ENCODE measurements around the gene TMCC1. TPM values are rescaled to one million over a fixed set of nuclear protein-coding genes. Genes with fewer than 3 reads are reported as not detected.
A peak's percentile ranks its signal among the peaks of the same experiment; 100 is the strongest.

TMCC1 gene
- total and polyA plus RNA-seq, 7 donors, result 10.3 to 35.2 (median 27.6) TPM

DNA sequence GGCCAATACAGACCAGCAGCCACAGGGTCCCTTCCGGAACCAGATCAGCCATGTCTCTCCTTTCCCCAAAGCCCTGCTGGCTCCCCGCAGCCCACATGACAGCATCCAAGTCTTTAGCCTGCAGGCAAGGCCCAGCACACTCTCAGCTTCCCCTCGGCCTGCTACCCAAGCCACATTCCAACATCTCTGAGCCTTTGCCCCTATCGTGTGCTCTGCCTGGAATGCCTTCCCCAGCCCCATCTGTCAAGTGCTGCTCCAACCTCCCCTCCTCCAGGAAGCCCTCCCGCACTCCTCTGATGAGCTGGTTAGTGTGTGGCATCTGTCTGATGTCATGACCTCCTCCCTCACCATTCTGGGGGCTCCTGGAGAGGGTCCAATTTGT, 295.5 kb downstream of the TMCC1 start:
- H3K36me3 ChIP-seq, result no peaks in the 10 kb centered on the region
- TF ChIP-seq POLR2AphosphoS5 (IDR thresholded peaks at IDR 0.05), result no peak
- TF ChIP-seq, protein P1, sequence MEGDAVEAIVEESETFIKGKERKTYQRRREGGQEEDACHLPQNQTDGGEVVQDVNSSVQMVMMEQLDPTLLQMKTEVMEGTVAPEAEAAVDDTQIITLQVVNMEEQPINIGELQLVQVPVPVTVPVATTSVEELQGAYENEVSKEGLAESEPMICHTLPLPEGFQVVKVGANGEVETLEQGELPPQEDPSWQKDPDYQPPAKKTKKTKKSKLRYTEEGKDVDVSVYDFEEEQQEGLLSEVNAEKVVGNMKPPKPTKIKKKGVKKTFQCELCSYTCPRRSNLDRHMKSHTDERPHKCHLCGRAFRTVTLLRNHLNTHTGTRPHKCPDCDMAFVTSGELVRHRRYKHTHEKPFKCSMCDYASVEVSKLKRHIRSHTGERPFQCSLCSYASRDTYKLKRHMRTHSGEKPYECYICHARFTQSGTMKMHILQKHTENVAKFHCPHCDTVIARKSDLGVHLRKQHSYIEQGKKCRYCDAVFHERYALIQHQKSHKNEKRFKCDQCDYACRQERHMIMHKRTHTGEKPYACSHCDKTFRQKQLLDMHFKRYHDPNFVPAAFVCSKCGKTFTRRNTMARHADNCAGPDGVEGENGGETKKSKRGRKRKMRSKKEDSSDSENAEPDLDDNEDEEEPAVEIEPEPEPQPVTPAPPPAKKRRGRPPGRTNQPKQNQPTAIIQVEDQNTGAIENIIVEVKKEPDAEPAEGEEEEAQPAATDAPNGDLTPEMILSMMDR (IDR thresholded peaks at IDR 0.05), result no peak
- WGBS, 2 donors, result 69 to 77% methylated on average over 5 of the region's 5 CpGs
- intact Hi-C loops (cut with DNase I), result loop anchor here (5.0 kb wide), 1 partner anchor 36 kb away; no protein-coding TSS in a partner anchor
- H3K4me3 ChIP-seq, result no peak overlapping the region
- peak overlapping the region; percentile 72 to 82 (median 78) for H3K27ac ChIP-seq
- H3K9me3 ChIP-seq, result no peaks in the 10 kb centered on the region
- no peaks in the 10 kb centered on the region for H3K27me3 ChIP-seq
- H3K4me1 ChIP-seq, result peaks cover 0 to 84% (median 79%) of the 10 kb centered on the region in 4 donors
- no peak for DNase-seq

Small RNA genes within 50 kb of the gene (small RNA-seq; reads per million reads assigned to genes)
- gene RF00026 (0 reads per million in 3 donors), gene RNY3P13 (0 reads per million in 3 donors)

Other genes starting within 250 kb of the TMCC1 start
- gene TRH, start 81.0 kb upstream of the TMCC1 start, total RNA-seq, result not detected
- under 1 TPM in 1 of 3 donors, not detected in 2; 0.03 TPM for gene TRH, start 81.0 kb upstream of the TMCC1 start, polyA plus RNA-seq
- gene ALG1L2, start 188.1 kb upstream of the TMCC1 start, total RNA-seq, result not detected
- under 1 TPM in 1 of 3 donors, not detected in 2; 0.20 TPM for gene ALG1L2, start 188.1 kb upstream of the TMCC1 start, polyA plus RNA-seq